ENCODE measurements around the gene NAV2. TPM values are rescaled to one million over a fixed set of nuclear protein-coding genes. Genes with fewer than 3 reads are reported as not detected.

Gene NAV2
- total RNA-seq, 1 experiment from 2014 or later = 22.7 TPM

- Histone ChIP-seq H3K4me3 (ENCODE audit: low read depth in 2 of 2, low read length in 2 of 2) (no peak overlapping the region), H3K4me1 (ENCODE audit: control insufficient read depth, insufficient read depth, low read length) (no peaks in the 10 kb centered on the region), H3K27ac (ENCODE audit: low read length) (no peak overlapping the region), H3K9me3 (ENCODE audit: control insufficient read depth, insufficient read depth, low read depth, low read length) (no peaks in the 10 kb centered on the region), H3K27me3 (ENCODE audit: control insufficient read depth, insufficient read depth, low read length) (no peaks in the 10 kb centered on the region), H3K36me3 (ENCODE audit: control insufficient read depth, insufficient read depth, low read length) (no peaks in the 10 kb centered on the region)
- ChIA-PET POLR2A (no interaction called here), CTCF (no interaction called here)
- BruUV-seq (replicated peaks) = no TSS peak
- no peak for TF ChIP-seq SIN3A (IDR thresholded peaks at IDR 0.05; ENCODE audit: borderline replicate concordance, insufficient read depth, low read depth, low read length)
- no peak for TF ChIP-seq CTCF (IDR thresholded peaks at IDR 0.05)
- TF ChIP-seq TCF7L2 (IDR thresholded peaks at IDR 0.05; ENCODE audit: low read depth, low read length) = no peak
- no peak for TF ChIP-seq POLR2AphosphoS5 (IDR thresholded peaks at IDR 0.05; ENCODE audit: low read depth, low read length)
- no peak for TF ChIP-seq REST (IDR thresholded peaks at IDR 0.05; ENCODE audit: insufficient read depth in 1 of 2, low read depth in 2 of 2, low read length in 1 of 2)
- intact Hi-C loops (cut with micrococcal nuclease; ENCODE audit: unreplicated experiment) = no loop called here
- ATAC-seq = no peak
- DNase-seq (ENCODE audit: low read depth, low spot score) = no peak
- in situ Hi-C loops (cut with HindIII; ENCODE audit: low pct_unique_long_range_greater_than_20kb, low sequenced_read_pairs) = no loop called here
These were observed 21.5 kb downstream of the NAV2 start for GRCh38 chr11:19734171-19734570.

- H3K27ac ChIP-seq (ENCODE audit: low read length) = no peak overlapping the region
- H3K36me3 ChIP-seq (ENCODE audit: control insufficient read depth, insufficient read depth, low read length) = no peaks in the 10 kb centered on the region
- no peaks in the 10 kb centered on the region for H3K9me3 ChIP-seq (ENCODE audit: control insufficient read depth, insufficient read depth, low read depth, low read length)
- no peak overlapping the region for H3K4me3 ChIP-seq (ENCODE audit: low read depth in 2 of 2, low read length in 2 of 2)
- in situ Hi-C loops (cut with HindIII; ENCODE audit: low pct_unique_long_range_greater_than_20kb, low sequenced_read_pairs) (no loop called here), intact Hi-C loops (cut with micrococcal nuclease; ENCODE audit: unreplicated experiment) (no loop called here)
- DNase-seq (ENCODE audit: low read depth, low spot score) = no peak
- 0 out of 2 replicates have a peak, but pooled peaks have one; percentile 39 for ATAC-seq
- ChIA-PET CTCF (interaction anchor here (0.6 to 0.7 kb wide), 2 partner anchors 160 to 171 kb away, joined by 3 to 6 read pairs; no protein-coding TSS in a partner anchor), POLR2A (no interaction called here)
- no peaks in the 10 kb centered on the region for H3K4me1 ChIP-seq (ENCODE audit: control insufficient read depth, insufficient read depth, low read length)
- TF ChIP-seq REST (IDR thresholded peaks at IDR 0.05; ENCODE audit: insufficient read depth in 1 of 2, low read depth in 2 of 2, low read length in 1 of 2) (no peak), TCF7L2 (IDR thresholded peaks at IDR 0.05; ENCODE audit: low read depth, low read length) (no peak), SIN3A (IDR thresholded peaks at IDR 0.05; ENCODE audit: borderline replicate concordance, insufficient read depth, low read depth, low read length) (no peak), CTCF (IDR thresholded peaks at IDR 0.05) (no peak), POLR2AphosphoS5 (IDR thresholded peaks at IDR 0.05; ENCODE audit: low read depth, low read length) (no peak)
- BruUV-seq (replicated peaks) = no TSS peak
- no peaks in the 10 kb centered on the region for H3K27me3 ChIP-seq (ENCODE audit: control insufficient read depth, insufficient read depth, low read length)
These were observed 22.7 kb downstream of the NAV2 start for GRCh38 chr11:19735157-19735908.
